Effector memory CD4-positive, alpha-beta T cell (primary cell): ENCODE results near the gene RSU1.

Experiments used
- DNase-seq, 3 donors: peaks; one replicate each; pipeline ENCODE4 v3.0.0-alpha.2; 2020
- H3K27ac ChIP-seq: 2 replicates; pipeline ENCODE4 v1.7.0; 2013; ENCODE audit warnings: mild to moderate bottlenecking, low read length, moderate library complexity; ENCODE audit not compliant: insufficient read depth, poor library complexity, severe bottlenecking
- H3K27me3 ChIP-seq: replicated peaks from 2 replicates; pipeline ENCODE4 v1.7.0; 2013; ENCODE audit warnings: mild to moderate bottlenecking, low read length; ENCODE audit not compliant: insufficient read depth, control insufficient read depth, poor library complexity, severe bottlenecking
- H3K36me3 ChIP-seq: 2 replicates; pipeline ENCODE4 v1.7.0; 2013; ENCODE audit warnings: mild to moderate bottlenecking, low read length, moderate library complexity; ENCODE audit not compliant: control insufficient read depth, insufficient read depth
- H3K4me1 ChIP-seq: 2 replicates; pipeline ENCODE4 v1.7.0; 2013; ENCODE audit warnings: low read length, mild to moderate bottlenecking; ENCODE audit not compliant: control insufficient read depth, insufficient read depth, poor library complexity, severe bottlenecking
- H3K4me3 ChIP-seq: 2 replicates; pipeline ENCODE4 v1.7.0; 2013; ENCODE audit warnings: low read length, low read depth, mild to moderate bottlenecking; ENCODE audit not compliant: insufficient read depth, poor library complexity, severe bottlenecking
- H3K9me3 ChIP-seq: 2 replicates; pipeline ENCODE4 v1.7.0; 2013; ENCODE audit warnings: mild to moderate bottlenecking, low read length, moderate library complexity; ENCODE audit not compliant: control insufficient read depth

RSU1 gene

DNA sequence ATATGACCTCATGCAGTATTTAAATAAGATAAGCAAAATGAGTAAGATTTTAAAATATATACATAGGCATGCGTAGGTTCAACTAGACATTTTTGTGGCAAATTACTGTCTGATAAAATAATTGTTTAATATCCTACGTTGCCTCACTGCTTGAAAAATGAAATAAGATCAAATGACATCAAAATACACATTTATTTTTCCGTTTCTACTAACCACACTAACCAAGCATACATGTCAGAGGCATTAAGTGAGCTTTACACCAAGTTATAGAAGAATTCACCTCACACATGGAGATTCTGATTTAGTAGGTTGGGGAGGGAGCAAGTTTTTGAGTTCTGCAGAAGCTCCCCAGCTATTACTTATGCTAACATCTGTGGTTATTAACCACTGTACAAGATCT is 66.8 kb downstream of the RSU1 start:
- no peak for DNase-seq
- peaks cover 41% of the 10 kb centered on the region for H3K36me3 ChIP-seq

DNA sequence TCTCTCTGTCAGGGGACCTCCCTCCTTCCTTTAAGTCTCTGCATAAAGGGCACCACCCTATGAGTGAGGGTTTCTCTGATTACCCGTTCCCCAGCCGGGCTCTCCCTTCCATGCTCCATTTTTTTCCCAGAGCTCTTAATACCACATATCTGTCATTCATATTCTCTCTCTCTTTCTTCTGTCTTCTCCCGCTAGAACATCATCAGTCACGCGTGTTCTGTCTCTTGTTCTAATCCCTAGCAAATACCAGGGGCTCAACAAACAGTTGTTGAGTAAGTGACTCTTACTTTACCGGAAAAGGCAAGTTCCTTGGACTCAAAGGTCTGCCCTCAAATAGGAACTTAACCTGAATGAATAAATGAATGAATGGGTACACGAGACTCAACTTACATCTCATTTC is 68.5 kb downstream of the RSU1 start:
- H3K36me3 ChIP-seq, result peaks cover 41% of the 10 kb centered on the region
- no peak for DNase-seq
- no peaks in the 10 kb centered on the region for H3K27me3 ChIP-seq
- H3K4me3 ChIP-seq, result no peak overlapping the region
- H3K27ac ChIP-seq, result no peak overlapping the region
- H3K4me1 ChIP-seq, result no peaks in the 10 kb centered on the region
- no peaks in the 10 kb centered on the region for H3K9me3 ChIP-seq

More for the DNA sequence above, 66.8 kb downstream of the RSU1 start:
- no peak overlapping the region for H3K4me3 ChIP-seq
- no peaks in the 10 kb centered on the region for H3K9me3 ChIP-seq
- H3K27ac ChIP-seq, result no peak overlapping the region
- H3K27me3 ChIP-seq, result no peaks in the 10 kb centered on the region
- no peaks in the 10 kb centered on the region for H3K4me1 ChIP-seq

DNA sequence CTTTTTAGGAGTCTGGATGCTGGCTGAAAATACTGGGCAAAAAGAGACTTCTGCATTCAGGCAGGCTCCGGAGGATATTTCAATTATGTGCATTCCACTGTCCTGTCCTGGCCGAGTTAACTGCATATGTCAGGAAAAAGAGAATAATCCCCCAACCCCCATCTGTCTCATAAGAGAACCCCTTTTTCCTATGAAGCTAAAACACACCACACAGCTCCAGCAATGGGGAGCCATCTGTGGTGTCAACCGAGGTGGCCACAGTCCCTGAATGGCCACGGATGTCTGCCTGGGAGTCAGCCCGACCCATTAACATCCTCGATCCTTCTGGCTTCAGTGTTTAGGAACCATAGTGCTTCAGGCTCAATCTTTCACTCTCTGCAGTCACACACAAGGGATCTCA is 70.4 kb downstream of the RSU1 start:
- Histone ChIP-seq H3K27ac (no peak overlapping the region), H3K4me3 (no peak overlapping the region), H3K36me3 (peaks cover 32% of the 10 kb centered on the region), H3K4me1 (no peaks in the 10 kb centered on the region), H3K27me3 (no peaks in the 10 kb centered on the region), H3K9me3 (no peaks in the 10 kb centered on the region)
- no peak for DNase-seq

DNA sequence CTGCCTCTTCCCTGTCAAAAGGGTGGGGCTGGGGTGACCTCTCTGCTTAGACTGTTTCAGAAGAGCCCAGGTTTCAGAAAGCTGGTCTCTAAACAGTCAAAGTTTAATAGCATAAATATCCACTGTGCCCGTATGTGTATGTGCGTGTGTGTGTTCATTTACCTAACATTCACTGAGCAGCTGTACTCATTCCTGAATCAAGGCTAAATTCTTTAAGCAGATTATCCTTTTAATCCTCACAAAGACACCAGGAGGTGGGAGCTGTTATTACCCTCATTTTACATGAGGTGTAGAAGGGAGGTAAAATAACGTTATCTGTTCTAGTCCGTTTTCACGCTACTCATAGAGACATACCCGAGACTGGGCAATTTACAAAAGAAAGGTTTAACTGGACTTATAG is 72.2 kb downstream of the RSU1 start:
- DNase-seq, result no peak
- no peaks in the 10 kb centered on the region for H3K9me3 ChIP-seq
- H3K36me3 ChIP-seq, result peaks cover 14% of the 10 kb centered on the region
- H3K27ac ChIP-seq, result no peak overlapping the region
- no peaks in the 10 kb centered on the region for H3K4me1 ChIP-seq
- no peaks in the 10 kb centered on the region for H3K27me3 ChIP-seq
- no peak overlapping the region for H3K4me3 ChIP-seq

DNA sequence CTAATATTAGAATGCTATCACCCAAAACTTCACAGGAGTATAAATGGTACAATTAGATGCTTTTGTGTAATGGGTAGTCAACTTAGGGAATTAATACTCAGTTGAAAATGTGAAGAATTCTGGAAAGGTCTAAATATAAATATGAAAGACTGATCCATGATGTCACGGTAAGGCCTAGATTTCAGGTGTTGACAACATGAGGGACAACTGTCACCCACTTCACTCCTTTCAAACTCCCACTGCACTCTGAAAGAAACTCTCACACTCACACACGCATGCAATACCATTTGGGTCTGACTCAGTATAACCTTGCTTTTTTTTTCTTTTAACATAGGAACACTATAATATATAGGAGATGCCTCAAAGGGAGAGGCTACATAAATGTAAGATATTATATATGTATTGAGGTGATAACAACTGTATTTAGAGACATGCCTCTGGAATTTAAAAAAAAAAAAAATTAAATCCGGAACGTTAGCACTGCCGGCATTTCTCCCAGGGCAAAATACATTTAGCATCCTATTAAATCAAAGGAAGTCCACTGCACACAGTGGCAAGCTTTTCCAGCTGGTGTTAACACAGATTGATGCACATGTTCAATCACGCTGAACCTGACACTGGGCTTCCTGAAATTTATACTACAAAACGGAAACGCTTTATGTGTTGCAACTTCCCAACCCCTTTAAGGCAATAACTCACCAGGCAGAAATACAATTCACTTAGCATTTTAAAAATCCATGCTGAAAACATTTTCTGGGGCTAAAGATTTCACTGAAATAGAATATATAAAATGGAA is 74.9 kb downstream of the RSU1 start:
- H3K27ac ChIP-seq, result no peak overlapping the region
- H3K4me3 ChIP-seq, result no peak overlapping the region
- no peaks in the 10 kb centered on the region for H3K4me1 ChIP-seq
- H3K27me3 ChIP-seq, result no peaks in the 10 kb centered on the region
- no peaks in the 10 kb centered on the region for H3K9me3 ChIP-seq
- no peak for DNase-seq
- H3K36me3 ChIP-seq, result no peaks in the 10 kb centered on the region

DNA sequence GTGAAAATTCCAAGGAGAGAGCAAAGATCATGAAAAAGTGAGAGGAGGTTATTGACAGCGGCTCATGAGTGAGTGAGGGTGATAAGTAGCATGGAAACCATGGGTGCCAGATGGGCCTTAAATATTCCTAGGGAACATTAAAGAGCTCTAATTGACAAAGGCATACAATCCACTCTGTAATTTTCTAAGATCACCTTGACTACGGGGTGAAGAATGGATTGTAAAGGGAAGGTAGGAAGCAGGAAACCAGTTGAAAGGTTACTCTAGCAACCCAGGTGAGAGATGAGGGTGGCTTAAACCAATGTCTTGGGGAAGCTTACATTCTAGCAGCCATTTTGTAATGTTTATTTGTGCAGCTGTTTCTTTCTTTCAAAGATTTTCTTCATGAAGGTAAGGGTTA is 75.7 kb downstream of the RSU1 start:
- no peak overlapping the region for H3K27ac ChIP-seq
- DNase-seq, result no peak
- no peaks in the 10 kb centered on the region for H3K36me3 ChIP-seq
- no peaks in the 10 kb centered on the region for H3K4me1 ChIP-seq
- H3K27me3 ChIP-seq, result no peaks in the 10 kb centered on the region
- no peaks in the 10 kb centered on the region for H3K9me3 ChIP-seq
- H3K4me3 ChIP-seq, result no peak overlapping the region

DNA sequence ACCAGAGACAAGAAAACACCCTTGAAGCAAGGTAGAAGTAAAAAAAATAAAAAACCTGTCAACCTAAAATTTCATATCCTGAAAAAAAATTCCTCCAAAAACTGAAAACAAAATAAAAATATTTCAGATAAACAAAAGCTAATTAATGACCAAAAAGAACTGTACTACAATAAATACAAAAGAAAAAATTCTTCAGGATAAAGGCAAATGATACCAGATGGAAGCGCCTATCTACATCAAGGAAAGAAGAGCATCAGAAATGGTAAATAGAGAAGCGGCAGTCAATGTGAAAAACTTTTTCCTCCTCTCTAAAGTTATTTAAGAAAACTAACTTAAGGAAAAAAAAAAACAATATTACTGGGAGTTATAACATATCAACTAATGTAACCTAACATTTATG is 79.8 kb downstream of the RSU1 start:
- Histone ChIP-seq H3K4me1 (no peaks in the 10 kb centered on the region), H3K27ac (no peak overlapping the region), H3K9me3 (no peaks in the 10 kb centered on the region), H3K36me3 (peaks cover 4% of the 10 kb centered on the region), H3K27me3 (no peaks in the 10 kb centered on the region), H3K4me3 (no peak overlapping the region)
- no peak for DNase-seq

DNA sequence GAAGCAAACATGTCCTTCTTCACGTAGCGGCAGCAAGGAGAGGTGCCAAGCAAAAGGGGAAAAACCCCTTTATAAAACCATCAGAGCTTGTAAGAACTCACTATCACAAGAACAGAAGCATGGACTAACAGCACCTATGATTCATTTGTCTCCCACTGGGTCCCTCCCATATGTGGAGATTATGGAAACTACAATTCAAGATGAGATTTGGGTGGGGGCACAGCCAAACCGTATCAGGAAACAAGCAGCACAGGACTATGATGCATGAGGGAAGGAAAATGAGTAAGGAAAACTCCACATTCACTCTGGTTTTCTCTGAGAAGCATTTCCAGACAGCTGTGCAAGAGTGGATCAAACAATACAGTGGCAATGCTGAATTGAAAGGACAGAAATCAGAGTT is 81.6 kb downstream of the RSU1 start:
- Histone ChIP-seq H3K36me3 (peaks cover 4% of the 10 kb centered on the region), H3K27ac (no peak overlapping the region), H3K4me3 (no peak overlapping the region), H3K27me3 (no peaks in the 10 kb centered on the region), H3K4me1 (no peaks in the 10 kb centered on the region), H3K9me3 (no peaks in the 10 kb centered on the region)
- no peak for DNase-seq

DNA sequence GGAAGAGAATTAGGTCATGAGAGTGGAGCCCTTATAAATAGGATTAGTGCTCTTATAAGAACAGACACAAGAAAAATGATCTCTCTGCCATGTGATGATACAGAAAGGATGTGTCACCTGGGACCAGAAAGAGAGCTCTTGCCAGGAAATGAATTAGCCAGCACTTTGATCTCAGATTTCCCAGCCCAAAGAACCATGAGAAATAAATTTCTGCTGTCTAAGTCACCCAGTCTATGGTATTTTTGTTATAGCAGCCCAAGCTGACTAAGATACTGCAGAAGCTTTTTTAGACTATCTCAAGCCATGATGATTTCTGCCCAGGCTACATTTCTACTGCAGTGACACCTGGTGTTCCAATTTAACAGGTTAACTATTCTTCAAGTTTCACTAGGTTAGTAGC is 84.8 kb downstream of the RSU1 start:
- peaks cover 4% of the 10 kb centered on the region for H3K4me1 ChIP-seq
- H3K9me3 ChIP-seq, result no peaks in the 10 kb centered on the region
- H3K4me3 ChIP-seq, result no peak overlapping the region
- H3K27ac ChIP-seq, result no peak overlapping the region
- H3K36me3 ChIP-seq, result peaks cover 7% of the 10 kb centered on the region
- no peak for DNase-seq
- no peaks in the 10 kb centered on the region for H3K27me3 ChIP-seq

DNA sequence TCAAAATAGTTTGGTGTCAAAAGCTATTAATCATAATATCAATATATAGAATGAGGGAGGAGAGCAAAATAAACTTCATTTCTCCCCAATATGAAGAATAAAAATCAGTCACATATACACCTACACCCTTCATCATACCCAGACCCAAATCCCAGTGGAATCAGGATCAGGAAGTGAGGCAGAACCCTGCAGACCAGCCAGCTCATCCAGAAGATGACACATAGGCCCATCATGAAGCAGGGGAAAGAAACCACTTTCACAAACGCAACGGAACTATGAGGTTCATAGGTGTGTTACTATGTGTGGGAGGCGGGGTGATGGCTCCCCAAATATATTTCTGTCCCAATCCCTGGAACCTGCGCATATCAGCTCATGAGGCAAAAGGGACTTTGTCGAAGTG is 89.0 kb downstream of the RSU1 start:
- H3K27me3 ChIP-seq, result no peaks in the 10 kb centered on the region
- DNase-seq, result no peak
- peaks cover 4% of the 10 kb centered on the region for H3K4me1 ChIP-seq
- H3K27ac ChIP-seq, result no peak overlapping the region
- peaks cover 8% of the 10 kb centered on the region for H3K36me3 ChIP-seq
- no peaks in the 10 kb centered on the region for H3K9me3 ChIP-seq
- no peak overlapping the region for H3K4me3 ChIP-seq
